ENCODE measurements around the gene CLDN24.

Gene CLDN24

DNA sequence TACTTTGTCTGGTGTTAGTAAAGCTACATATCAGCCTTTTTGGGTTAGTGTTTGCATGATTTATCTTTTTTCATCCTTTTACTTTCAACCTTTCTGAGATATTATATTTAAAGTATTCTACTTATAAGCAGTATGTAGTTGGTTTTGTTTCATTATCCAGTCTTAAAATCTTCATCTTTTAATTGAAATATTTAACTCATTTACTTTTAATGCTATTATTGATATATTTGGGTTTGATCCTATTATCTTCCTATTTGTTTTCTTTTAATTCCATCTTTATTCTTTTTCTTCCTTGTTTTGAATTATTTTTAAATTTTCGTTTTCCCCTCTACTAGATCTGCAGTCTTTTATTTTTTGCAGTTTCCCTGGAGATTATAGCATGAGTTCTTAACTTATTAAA is 46.1 kb downstream of the CLDN24 start:
- H3K27me3 ChIP-seq (replicated peaks; ENCODE audit: insufficient read depth, low read length): no peaks in the 10 kb centered on the region
- no peak overlapping the region for H3K27ac ChIP-seq (ENCODE audit: low read length)
- no peak for DNase-seq
- H4K20me1 ChIP-seq (ENCODE audit: insufficient read depth, low read length): no peaks in the 10 kb centered on the region
- H3K36me3 ChIP-seq (replicated peaks; ENCODE audit: insufficient read depth, low read length): no peaks in the 10 kb centered on the region
- no peaks in the 10 kb centered on the region for H3K79me2 ChIP-seq (ENCODE audit: low read length)
- no peaks in the 10 kb centered on the region for H3K9me2 ChIP-seq (replicated peaks; ENCODE audit: insufficient read depth, low read length)
- H2AFZ ChIP-seq (ENCODE audit: low read length): no peak overlapping the region
- H3K4me1 ChIP-seq (ENCODE audit: low read length): no peaks in the 10 kb centered on the region
- H3K4me2 ChIP-seq (ENCODE audit: low read depth, low read length): no peak overlapping the region
- no peak overlapping the region for H3K4me3 ChIP-seq (ENCODE audit: low read length)
- no peaks in the 10 kb centered on the region for H3K9me3 ChIP-seq (replicated peaks; ENCODE audit: insufficient read depth, low read length)
- no peak overlapping the region for H3K9ac ChIP-seq (ENCODE audit: low read length)
- TF ChIP-seq EZH2 (optimal IDR thresholded peaks at IDR 0.05; ENCODE audit: low read depth, low read length) (no peak), EZH2phosphoT487 (IDR thresholded peaks at IDR 0.05; ENCODE audit: low read length) (no peak)
- TF ChIP-seq, protein P1, sequence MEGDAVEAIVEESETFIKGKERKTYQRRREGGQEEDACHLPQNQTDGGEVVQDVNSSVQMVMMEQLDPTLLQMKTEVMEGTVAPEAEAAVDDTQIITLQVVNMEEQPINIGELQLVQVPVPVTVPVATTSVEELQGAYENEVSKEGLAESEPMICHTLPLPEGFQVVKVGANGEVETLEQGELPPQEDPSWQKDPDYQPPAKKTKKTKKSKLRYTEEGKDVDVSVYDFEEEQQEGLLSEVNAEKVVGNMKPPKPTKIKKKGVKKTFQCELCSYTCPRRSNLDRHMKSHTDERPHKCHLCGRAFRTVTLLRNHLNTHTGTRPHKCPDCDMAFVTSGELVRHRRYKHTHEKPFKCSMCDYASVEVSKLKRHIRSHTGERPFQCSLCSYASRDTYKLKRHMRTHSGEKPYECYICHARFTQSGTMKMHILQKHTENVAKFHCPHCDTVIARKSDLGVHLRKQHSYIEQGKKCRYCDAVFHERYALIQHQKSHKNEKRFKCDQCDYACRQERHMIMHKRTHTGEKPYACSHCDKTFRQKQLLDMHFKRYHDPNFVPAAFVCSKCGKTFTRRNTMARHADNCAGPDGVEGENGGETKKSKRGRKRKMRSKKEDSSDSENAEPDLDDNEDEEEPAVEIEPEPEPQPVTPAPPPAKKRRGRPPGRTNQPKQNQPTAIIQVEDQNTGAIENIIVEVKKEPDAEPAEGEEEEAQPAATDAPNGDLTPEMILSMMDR (IDR thresholded peaks at IDR 0.05; ENCODE audit: low read length): no peak
- no peaks in the 10 kb centered on the region for H3F3A ChIP-seq (ENCODE audit: insufficient read depth, low read length)

DNA sequence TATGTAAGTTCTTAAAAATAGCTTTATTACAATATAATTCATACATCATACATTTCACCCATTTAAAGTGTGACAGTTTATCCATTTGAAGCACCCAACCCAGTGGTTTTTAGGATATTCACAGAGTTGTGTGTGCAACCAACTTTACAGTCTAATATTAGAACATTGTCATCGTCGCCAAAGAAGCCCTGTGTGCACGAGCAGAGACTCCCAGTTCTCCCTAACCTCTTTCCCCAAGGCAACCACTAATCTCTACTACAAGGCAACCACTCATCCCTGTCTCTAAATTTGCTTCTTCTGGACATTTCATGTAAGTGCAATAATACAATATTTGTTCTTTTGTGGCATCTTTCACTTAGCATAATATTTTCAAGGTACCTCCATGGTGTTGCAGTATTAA is 49.8 kb downstream of the CLDN24 start:
- Histone ChIP-seq H3K9me3 (replicated peaks; ENCODE audit: insufficient read depth, low read length) (no peaks in the 10 kb centered on the region), H3K9ac (ENCODE audit: low read length) (no peak overlapping the region), H3K36me3 (replicated peaks; ENCODE audit: insufficient read depth, low read length) (no peaks in the 10 kb centered on the region), H3F3A (ENCODE audit: insufficient read depth, low read length) (no peaks in the 10 kb centered on the region), H3K27me3 (replicated peaks; ENCODE audit: insufficient read depth, low read length) (no peaks in the 10 kb centered on the region), H3K4me3 (ENCODE audit: low read length) (no peak overlapping the region), H3K9me2 (replicated peaks; ENCODE audit: insufficient read depth, low read length) (no peaks in the 10 kb centered on the region), H3K27ac (ENCODE audit: low read length) (no peak overlapping the region), H3K4me1 (ENCODE audit: low read length) (no peaks in the 10 kb centered on the region), H2AFZ (ENCODE audit: low read length) (no peak overlapping the region), H4K20me1 (ENCODE audit: insufficient read depth, low read length) (no peaks in the 10 kb centered on the region), H3K4me2 (ENCODE audit: low read depth, low read length) (no peak overlapping the region), H3K79me2 (ENCODE audit: low read length) (no peaks in the 10 kb centered on the region)
- DNase-seq: no peak
- TF ChIP-seq, protein P1 (IDR thresholded peaks at IDR 0.05; ENCODE audit: low read length): no peak
- TF ChIP-seq EZH2phosphoT487 (IDR thresholded peaks at IDR 0.05; ENCODE audit: low read length): no peak
- TF ChIP-seq EZH2 (optimal IDR thresholded peaks at IDR 0.05; ENCODE audit: low read depth, low read length): no peak
